K562 (cell line): ENCODE results near the gene C10orf53. TPM values are rescaled to one million over a fixed set of nuclear protein-coding genes. Genes with fewer than 3 reads are reported as not detected.

Experiments
- ATAC-seq: fragments of 200-7000 bp; cut with Tn5 transposase; 3 replicates; pipeline ENCODE4 v1.9.1; 2020; ENCODE audit warnings: moderate library complexity
- BruUV-seq: library from RNA; stranded (reverse); fragments of 400-500 nt; replicated peaks from 2 replicates; lab custom pipeline; 2021; lab: Mats Ljungman, UMichigan
- CTCF ChIA-PET: fragments of 300-600 bp; formaldehyde crosslinking; extraction: SDS; loops from one replicate; lab custom pipeline; 2021; ENCODE audit warnings: low intra/inter-chr PET ratio; lab: Yijun Ruan, JAX
- POLR2A ChIA-PET: fragments of 300-600, 350-650 bp; sonication (Branson Sonifier 250); formaldehyde crosslinking; extraction: SDS; loops from one replicate; lab custom pipeline; 2021; ENCODE audit warnings: antibody characterized with exemption, inconsistent platforms; lab: Yijun Ruan, JAX
- DNase-seq, 4 experiments: peaks; one replicate each; pipeline versions ENCODE4 v3.0.0 to v3.0.0-alpha.2; 2011 to 2018; ENCODE audit warnings: low spot score in 3 of 4, mixed read lengths in 3 of 4; ENCODE audit errors: extremely low read depth in 1 of 4
- FAIRE-seq: peaks from 2 replicates; lab custom pipeline; 2011; peaks lifted over from hg19 to GRCh38; lab: Jason Lieb, UNC
- H2AFZ ChIP-seq: 2 replicates; pipeline ENCODE4 v1.6.0; 2011; ENCODE audit warnings: low read depth, low read length, control low read depth, inconsistent platforms
- H3K27ac ChIP-seq: fragments of 200-600 bp; 3 replicates; pipeline ENCODE4 v1.8.0; 2011; ENCODE audit warnings: low read depth, mild to moderate bottlenecking, control low read depth, inconsistent platforms, low read length, moderate library complexity, mixed read lengths; ENCODE audit errors: extremely low read depth
- H3K27me3 ChIP-seq, 2 experiments: fragments of 300-600 bp in 1 of 2; 2 replicates in 1 of 2; 3 replicates in 1 of 2; pipeline versions ENCODE4 v1.6.0 to v1.8.0; 2011; ENCODE audit warnings: inconsistent platforms in 2 of 2, low read length in 2 of 2, mild to moderate bottlenecking in 1 of 2, mixed read lengths in 1 of 2, moderate library complexity in 1 of 2; ENCODE audit not compliant: control insufficient read depth in 2 of 2, insufficient read depth in 2 of 2
- H3K36me3 ChIP-seq: fragments of 300-600 bp; 3 replicates; pipeline ENCODE4 v1.8.0; 2011; ENCODE audit warnings: mild to moderate bottlenecking, low read length, inconsistent platforms; ENCODE audit not compliant: control insufficient read depth, insufficient read depth
- H3K4me1 ChIP-seq, 2 experiments: fragments of 200-600 bp in 1 of 2; replicated peaks in 1 of 2; 2 replicates in 1 of 2; 3 replicates in 1 of 2; pipeline versions ENCODE4 v1.5.1 to v1.8.0; 2011; ENCODE audit warnings: inconsistent platforms in 2 of 2, low read length in 2 of 2, mild to moderate bottlenecking in 1 of 2, mixed read lengths in 1 of 2, moderate library complexity in 1 of 2; ENCODE audit not compliant: control insufficient read depth in 2 of 2, insufficient read depth in 2 of 2
- H3K4me2 ChIP-seq: 2 replicates; pipeline ENCODE4 v1.6.1; 2011; ENCODE audit warnings: low read length, control low read depth, inconsistent platforms, mixed read lengths; ENCODE audit not compliant: insufficient read depth
- H3K4me3 ChIP-seq: fragments of 200-600 bp; sonication (generic), shearing (Covaris generic); 2 replicates; pipeline ENCODE4 v1.5.1; 2016; ENCODE audit warnings: control low read depth, inconsistent platforms
- H3K79me2 ChIP-seq: fragments of 200-600 bp; 3 replicates; pipeline ENCODE4 v1.8.0; 2011; ENCODE audit warnings: low read length, inconsistent platforms; ENCODE audit not compliant: control insufficient read depth, insufficient read depth
- H3K9ac ChIP-seq, 2 experiments: 2 replicates each; pipeline versions ENCODE4 v1.6.0 to v1.6.1; 2011; ENCODE audit warnings: low read depth in 2 of 2, low read length in 2 of 2, control low read depth in 1 of 2, inconsistent platforms in 1 of 2, mild to moderate bottlenecking in 1 of 2, mixed read lengths in 1 of 2; ENCODE audit not compliant: insufficient read depth in 1 of 2
- H3K9me1 ChIP-seq: one replicate; pipeline ENCODE4 v1.6.0; 2011; ENCODE audit warnings: inconsistent platforms, mild to moderate bottlenecking, low read length, moderate library complexity; ENCODE audit not compliant: control insufficient read depth, insufficient read depth
- H3K9me3 ChIP-seq: replicated peaks from 2 replicates; pipeline ENCODE4 v1.5.1; 2011; ENCODE audit warnings: low read depth, low read length, inconsistent platforms; ENCODE audit not compliant: control insufficient read depth, insufficient read depth
- H4K20me1 ChIP-seq: replicated peaks from 2 replicates; pipeline ENCODE4 v1.6.1; 2011; ENCODE audit warnings: low read length, inconsistent platforms, mixed read lengths; ENCODE audit not compliant: control insufficient read depth, insufficient read depth
- ATF4 ChIP-seq: fragments of 450-650 bp; formaldehyde crosslinking; IDR thresholded peaks from 2 replicates; pipeline ENCODE4 v1.4.0; 2022; ENCODE audit warnings: mild to moderate bottlenecking, moderate library complexity
- ETV1 ChIP-seq: fragments of 450-650 bp; conservative IDR thresholded peaks from 2 replicates; pipeline ENCODE4 v1.6.1; 2016; ENCODE audit warnings: missing genetic modification characterization, control low read depth, low read depth, missing compliant biosample characterization
- FOXK1 ChIP-seq: sonication (generic); formaldehyde crosslinking; IDR thresholded peaks from 2 replicates; pipeline ENCODE4 v1.8.0; 2022; ENCODE audit warnings: missing genetic modification reagents, mild to moderate bottlenecking, borderline replicate concordance
- HIVEP1 ChIP-seq: fragments of 250-450 bp; sonication (Bioruptor Pico); IDR thresholded peaks from 2 replicates; pipeline ENCODE4 v1.4.0; 2020; ENCODE audit warnings: mild to moderate bottlenecking
- KLF10 ChIP-seq: fragments of 250-450 bp; sonication (Bioruptor Pico); IDR thresholded peaks from 2 replicates; pipeline ENCODE4 v1.6.1; 2021; ENCODE audit warnings: matching md5 sums
- MECOM ChIP-seq: fragments of 250-450 bp; sonication (Bioruptor Pico); IDR thresholded peaks from 2 replicates; pipeline ENCODE4 v1.8.0; 2022; ENCODE audit warnings: inconsistent platforms
- NR1H2 ChIP-seq: sonication (generic); formaldehyde crosslinking; IDR thresholded peaks from 2 replicates; pipeline ENCODE4 v1.4.0; 2020; ENCODE audit warnings: mild to moderate bottlenecking, missing genetic modification reagents
- NR4A1 ChIP-seq, 2 experiments: fragments of 250-450 bp in 1 of 2; fragments of 450-650 bp in 1 of 2; sonication (Bioruptor Pico) in 1 of 2; IDR thresholded peaks; 2 replicates each; pipeline versions ENCODE4 v1.4.0 to v1.6.1; 2016 to 2020; ENCODE audit warnings: mild to moderate bottlenecking in 2 of 2, missing compliant biosample characterization in 1 of 2, missing genetic modification characterization in 1 of 2, moderate library complexity in 1 of 2
- PHB ChIP-seq: fragments of 250-450 bp; sonication (Bioruptor Pico); IDR thresholded peaks from 2 replicates; pipeline ENCODE4 v1.5.0; 2021
- PTRF ChIP-seq: fragments of 450-650 bp; IDR thresholded peaks from 2 replicates; pipeline ENCODE4 v1.6.1; 2016; ENCODE audit warnings: mild to moderate bottlenecking, missing genetic modification characterization, missing compliant biosample characterization
- SRSF3 ChIP-seq: fragments of 200-400 bp; formaldehyde crosslinking; IDR thresholded peaks from 2 replicates; pipeline ENCODE4 v1.6.1; 2016; ENCODE audit warnings: mild to moderate bottlenecking, low read length, moderate library complexity; ENCODE audit not compliant: insufficient read depth
- TAF15 ChIP-seq: fragments of 200-400 bp; formaldehyde crosslinking; IDR thresholded peaks from 2 replicates; pipeline ENCODE4 v1.6.1; 2017; ENCODE audit warnings: mild to moderate bottlenecking, low read depth, low read length, moderate library complexity
- TAL1 ChIP-seq: fragments of 450-650 bp; IDR thresholded peaks from 2 replicates; pipeline ENCODE4 v1.6.1; 2016; ENCODE audit warnings: mild to moderate bottlenecking
- YY1 ChIP-seq, 3 experiments: IDR thresholded peaks; 2 replicates each; pipeline ENCODE4 v1.6.1; 2011; ENCODE audit warnings: low read length in 2 of 3, mild to moderate bottlenecking in 2 of 3, moderate library complexity in 2 of 3, borderline replicate concordance in 1 of 3, control low read depth in 1 of 3, low read depth in 1 of 3; ENCODE audit not compliant: insufficient read depth in 3 of 3, insufficient replicate concordance in 2 of 3, control insufficient read depth in 1 of 3, insufficient read length in 1 of 3; ENCODE audit errors: extremely low read depth in 1 of 3
- ZBTB26 ChIP-seq: fragments of 450-650 bp; formaldehyde crosslinking; IDR thresholded peaks from 2 replicates; pipeline ENCODE4 v1.4.0; 2022; ENCODE audit warnings: missing genetic modification characterization
- ZFP1 ChIP-seq: fragments of 450-650 bp; formaldehyde crosslinking; IDR thresholded peaks from 2 replicates; pipeline ENCODE4 v1.4.0; 2020; ENCODE audit warnings: mild to moderate bottlenecking, mixed read lengths
- ZNF133 ChIP-seq: fragments of 250-450 bp; sonication (Bioruptor Pico); IDR thresholded peaks from 2 replicates; pipeline ENCODE4 v1.4.0; 2020; ENCODE audit warnings: mild to moderate bottlenecking
- WGBS: fragments of 100-300 bp; shearing (Covaris generic); methylation state at CpG from one replicate; pipeline ENCODE4 v1.1.6; 2016; ENCODE audit warnings: low coverage, mixed read lengths; ENCODE audit not compliant: insufficient coverage; ENCODE audit errors: missing lambda C conversion rate; 5-methylcytosine and 5-hydroxymethylcytosine counted together
- in situ Hi-C: fragments of 300-500 bp; cut with MboI; formaldehyde crosslinking; loops from 4 replicates; pipeline ENCODE4 v1.15.0; 2018; ENCODE audit warnings: inconsistent platforms, mixed read lengths
- intact Hi-C: fragments of 100-400 bp; cut with micrococcal nuclease; formaldehyde crosslinking; loops from 2 replicates; pipeline ENCODE4 v1.14.2; 2022
- polyA plus RNA-seq, 8 experiments: library from polyadenylated mRNA; depleted of rRNA in 4 of 8; stranded (reverse) in 5 of 8; unstranded in 3 of 8; fragments of >200 nt; fragmentation: Nextera tagmentation in 2 of 8; fragmentation: Illumina TruSeq in 1 of 8; extraction: Ambion mirVana in 2 of 8; extraction: Trizol in 1 of 8; gene quantifications; 2 replicates each; pipeline versions ENCODE4 v1.2.1 to v1.2.3, GENCODE V29; 2011 to 2014; ENCODE audit warnings: inconsistent platforms in 1 of 8, missing spikeins in 1 of 8
- total RNA-seq, 7 experiments: library from RNA; depleted of rRNA in 6 of 7; stranded (reverse); fragments of >200 nt in 6 of 7; fragmentation: Illumina TruSeq in 2 of 7; extraction: Trizol in 2 of 7; gene quantifications; 2 replicates each; pipeline versions ENCODE4 v1.2.1 to v1.2.3, GENCODE V29; 2011 to 2021; ENCODE audit warnings: low replicate concordance in 1 of 7
- TF ChIP-seq, protein P1 (sequence below): fragments of 250-450 bp; sonication (Bioruptor Pico); IDR thresholded peaks from 2 replicates; pipeline ENCODE4 v1.8.0; 2022; ENCODE audit warnings: moderate library complexity, mild to moderate bottlenecking, inconsistent platforms

Gene C10orf53
- total and polyA plus RNA-seq, 9 of the 15 experiments (the other 6 are each of a cell fraction or from before 2014, with no cell fraction given): not detected

GRCh38 chr10:49645417-49645816 lies 34.0 kb upstream of the C10orf53 start:
- no peak overlapping the region for H2AFZ ChIP-seq
- ATAC-seq: no peak
- H3K4me1 ChIP-seq: peaks cover 0 to 7% of the 10 kb centered on the region in 2 experiments; a peak in 1 of 5 replicates
- 2% methylated on average over 8 of the region's 8 CpGs for WGBS
- ChIA-PET POLR2A (interaction anchor here (1.7 kb wide), 1 partner anchor 8 kb away, joined by 3 read pairs; no protein-coding TSS in a partner anchor), CTCF (no interaction called here)
- no TSS peak for BruUV-seq
- H3K27ac ChIP-seq: no peak overlapping the region
- peaks cover 31 to 53% of the 10 kb centered on the region in 2 experiments; a peak in 4 of 5 replicates for H3K27me3 ChIP-seq
- in situ Hi-C loops: no loop called here
- no peak overlapping the region for H3K9ac ChIP-seq
- intact Hi-C loops: no loop called here
- FAIRE-seq: no peak
- H3K79me2 ChIP-seq: no peaks in the 10 kb centered on the region
- H3K36me3 ChIP-seq: no peaks in the 10 kb centered on the region
- H4K20me1 ChIP-seq: peaks cover 22% of the 10 kb centered on the region
- no peak overlapping the region for H3K4me2 ChIP-seq
- no peak for DNase-seq
- no peak overlapping the region for H3K4me3 ChIP-seq
- no peaks in the 10 kb centered on the region for H3K9me3 ChIP-seq
- no peak for TF ChIP-seq NR4A1 (CRISPR knock-in tag; IDR thresholded peaks at IDR 0.05)
- TF ChIP-seq NR4A1 (tag; IDR thresholded peaks at IDR 0.05): no peak
- no peak for TF ChIP-seq SRSF3
- TF ChIP-seq, protein P1, sequence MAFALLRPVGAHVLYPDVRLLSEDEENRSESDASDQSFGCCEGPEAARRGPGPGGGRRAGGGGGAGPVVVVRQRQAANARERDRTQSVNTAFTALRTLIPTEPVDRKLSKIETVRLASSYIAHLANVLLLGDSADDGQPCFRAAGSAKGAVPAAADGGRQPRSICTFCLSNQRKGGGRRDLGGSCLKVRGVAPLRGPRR (CRISPR knock-in tag): no peak
- TF ChIP-seq ZBTB26 (CRISPR knock-in tag): no peak
- TF ChIP-seq PTRF (tag): no peak
- no peak for TF ChIP-seq HIVEP1 (CRISPR knock-in tag)
- TF ChIP-seq ZNF133 (CRISPR knock-in tag): no peak
- no peak for TF ChIP-seq TAF15
- TF ChIP-seq ETV1: no peak
- no peak for TF ChIP-seq YY1 (IDR thresholded peaks at IDR 0.05; ENCODE audit: borderline replicate concordance in 1 of 3, control insufficient read depth in 1 of 3, extremely low read depth in 1 of 3, insufficient read depth in 3 of 3, insufficient read length in 1 of 3, insufficient replicate concordance in 2 of 3, low read depth in 1 of 3, low read length in 2 of 3)
- no peak for TF ChIP-seq PHB (CRISPR knock-in tag)
- TF ChIP-seq FOXK1 (CRISPR knock-in tag): no peak
- TF ChIP-seq NR1H2 (CRISPR knock-in tag): no peak
- TF ChIP-seq KLF10 (CRISPR knock-in tag): no peak
- TF ChIP-seq TAL1: no peak
- no peak for TF ChIP-seq ZFP1 (CRISPR knock-in tag)
- TF ChIP-seq ATF4 (CRISPR knock-in tag): no peak
- TF ChIP-seq MECOM (CRISPR knock-in tag): no peak
- no peaks in the 10 kb centered on the region for H3K9me1 ChIP-seq
